ENCODE data around the gene MDFI. TPM values are rescaled to one million over a fixed set of nuclear protein-coding genes. Genes with fewer than 3 reads are reported as not detected.
A peak's percentile ranks its signal among the peaks of the same experiment; 100 is the strongest.

MDFI gene
- polyA plus RNA-seq, 2 of the 4 experiments (the other 2 are of a cell fraction), result 0.06 to 0.30 TPM

DNA sequence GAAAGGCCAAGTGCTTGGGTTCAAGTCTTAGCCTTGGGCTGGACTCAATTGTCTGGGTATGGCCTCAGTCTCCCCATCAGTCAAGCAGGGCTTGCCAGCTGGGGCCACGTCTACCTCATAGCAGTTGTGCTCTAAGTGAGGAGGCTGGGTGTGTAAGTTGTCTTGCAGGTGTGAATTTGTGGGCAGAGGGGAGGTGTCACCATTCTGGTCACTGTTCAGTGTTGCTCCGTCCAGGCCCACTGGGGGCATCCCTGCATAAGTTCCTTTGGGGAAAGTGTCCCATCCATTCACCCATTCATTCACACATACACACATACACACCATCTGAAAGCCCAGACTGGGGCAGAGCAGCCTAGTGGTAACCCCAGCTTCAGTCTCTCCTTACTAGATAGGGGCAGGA, 60.8 kb downstream of the MDFI start:
- POLR2A ChIA-PET, result no interaction called here
- DNase-seq (ENCODE audit: low read depth in 1 of 2, low spot score in 1 of 2) (no peak), ATAC-seq (no peak), FAIRE-seq (no peak)
- CTCF ChIA-PET, result interaction anchor here (0.8 to 1.2 kb wide), 2 partner anchors 15 to 16 kb away, joined by 3 to 4 read pairs; no protein-coding TSS in a partner anchor
- Histone ChIP-seq H3K4me2 (no peak overlapping the region), H3K9me3 (no peaks in the 10 kb centered on the region), H3K4me1 (no peaks in the 10 kb centered on the region), H3K4me3 (no peak overlapping the region), H3K27ac (no peak overlapping the region)
- 92% methylated on average over 2 of the region's 2 CpGs for WGBS (ENCODE audit: missing lambda C conversion rate)
- no peak for TF ChIP-seq CBX2 (IDR thresholded peaks at IDR 0.05; ENCODE audit: borderline replicate concordance, low read depth)
- no peak for TF ChIP-seq ZFP36 (IDR thresholded peaks at IDR 0.05; ENCODE audit: borderline replicate concordance, partially characterized antibody)
- no peak for TF ChIP-seq ZNF302 (CRISPR knock-in tag; IDR thresholded peaks at IDR 0.05)
- no peak for TF ChIP-seq FOSL2 (IDR thresholded peaks at IDR 0.05)
- no peak for TF ChIP-seq FOSL2 (CRISPR knock-in tag; IDR thresholded peaks at IDR 0.05)
- no peak for TF ChIP-seq CEBPB (IDR thresholded peaks at IDR 0.05)
- TF ChIP-seq CBX8 (IDR thresholded peaks at IDR 0.05), result no peak
- TF ChIP-seq TFCP2L1 (CRISPR knock-in tag; IDR thresholded peaks at IDR 0.05), result no peak
- TF ChIP-seq RCOR1 (IDR thresholded peaks at IDR 0.05; ENCODE audit: low read depth, low read length), result no peak
- no peak for TF ChIP-seq FOSB (CRISPR knock-in tag; IDR thresholded peaks at IDR 0.05)
- TF ChIP-seq, protein P1, sequence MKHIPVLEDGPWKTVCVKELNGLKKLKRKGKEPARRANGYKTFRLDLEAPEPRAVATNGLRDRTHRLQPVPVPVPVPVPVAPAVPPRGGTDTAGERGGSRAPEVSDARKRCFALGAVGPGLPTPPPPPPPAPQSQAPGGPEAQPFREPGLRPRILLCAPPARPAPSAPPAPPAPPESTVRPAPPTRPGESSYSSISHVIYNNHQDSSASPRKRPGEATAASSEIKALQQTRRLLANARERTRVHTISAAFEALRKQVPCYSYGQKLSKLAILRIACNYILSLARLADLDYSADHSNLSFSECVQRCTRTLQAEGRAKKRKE (CRISPR knock-in tag; IDR thresholded peaks at IDR 0.05; ENCODE audit: low read depth), result no peak
- no peak for TF ChIP-seq JUNB (IDR thresholded peaks at IDR 0.05)
- no peak for TF ChIP-seq MYC (IDR thresholded peaks at IDR 0.05; ENCODE audit: borderline replicate concordance, low read length)

DNA sequence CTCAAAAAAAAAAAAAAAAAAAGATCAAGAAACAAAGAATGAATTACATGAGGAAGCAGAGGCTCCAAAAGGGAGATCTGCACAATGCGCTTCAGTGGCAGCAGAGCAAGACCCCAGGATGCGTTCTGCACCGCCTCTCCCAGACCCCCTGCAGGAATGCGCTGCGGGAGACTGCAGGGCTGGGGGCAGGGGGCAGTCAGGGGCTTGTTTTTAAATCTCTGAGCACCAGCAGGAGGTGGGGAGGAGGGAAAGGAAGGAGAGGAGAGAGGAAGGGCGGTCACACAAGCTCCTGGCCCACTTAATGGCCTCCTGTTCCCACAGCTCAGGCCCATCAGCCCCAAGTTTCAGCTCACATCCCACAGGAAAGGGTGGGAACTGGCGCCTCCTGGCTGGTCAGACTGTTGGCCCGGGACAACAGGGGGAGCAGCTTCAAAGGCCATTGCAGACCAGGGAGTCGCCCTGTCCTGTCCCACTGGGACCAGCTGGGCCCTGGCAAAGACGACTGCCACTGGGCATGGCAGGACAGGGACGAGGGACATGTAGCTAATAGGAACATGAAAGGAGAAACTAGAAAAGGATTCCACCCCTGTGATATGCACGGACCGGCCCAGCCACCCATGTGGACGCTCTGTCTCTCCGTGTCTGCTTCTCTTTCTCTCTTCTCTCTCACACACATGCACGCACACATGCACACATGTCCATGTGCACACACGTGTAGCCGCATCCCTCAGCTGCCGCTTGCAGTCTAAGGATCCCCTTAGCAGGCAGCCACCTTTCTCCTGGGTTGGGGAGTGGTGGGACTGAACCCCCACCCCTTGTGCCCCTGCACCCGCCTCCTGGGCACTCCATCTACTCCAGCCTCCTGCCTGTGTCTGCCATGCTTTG, 62.4 kb downstream of the MDFI start:
- Histone ChIP-seq H3K4me3 (no peak overlapping the region), H3K27ac (no peak overlapping the region), H3K9me3 (no peaks in the 10 kb centered on the region), H3K4me1 (peaks cover 11% of the 10 kb centered on the region), H3K4me2 (no peak overlapping the region)
- ATAC-seq (peak in 1 of 2 experiments; percentile 58; a peak in 3 of 6 replicates), DNase-seq (ENCODE audit: low read depth in 1 of 2, low spot score in 1 of 2) (no peak), FAIRE-seq (no peak)
- no peak for TF ChIP-seq KDM5A (IDR thresholded peaks at IDR 0.05)
- TF ChIP-seq TP53 (CRISPR knock-in tag; IDR thresholded peaks at IDR 0.05), result no peak
- no peak for TF ChIP-seq JUN (IDR thresholded peaks at IDR 0.05)
- TF ChIP-seq CBX8 (IDR thresholded peaks at IDR 0.05), result no peak
- no peak for TF ChIP-seq CHD4 (IDR thresholded peaks at IDR 0.05; ENCODE audit: borderline replicate concordance)
- no peak for TF ChIP-seq MYC (IDR thresholded peaks at IDR 0.05; ENCODE audit: borderline replicate concordance, low read length)
- no peak for TF ChIP-seq SREBF2 (IDR thresholded peaks at IDR 0.05)
- no peak for TF ChIP-seq BHLHE40 (IDR thresholded peaks at IDR 0.05; ENCODE audit: low read depth, low read length)
- no peak for TF ChIP-seq ZFP36 (IDR thresholded peaks at IDR 0.05; ENCODE audit: borderline replicate concordance, partially characterized antibody)
- no peak for TF ChIP-seq TFCP2L1 (CRISPR knock-in tag; IDR thresholded peaks at IDR 0.05)
- no peak for TF ChIP-seq HEYL (CRISPR knock-in tag; IDR thresholded peaks at IDR 0.05)
- no peak for TF ChIP-seq EHF (CRISPR knock-in tag; IDR thresholded peaks at IDR 0.05)
- no peak for TF ChIP-seq GATA3 (IDR thresholded peaks at IDR 0.05; ENCODE audit: borderline replicate concordance)
- no peak for TF ChIP-seq RNF2 (IDR thresholded peaks at IDR 0.05; ENCODE audit: borderline replicate concordance, low read depth)
- TF ChIP-seq RARB (CRISPR knock-in tag; IDR thresholded peaks at IDR 0.05), result no peak
- TF ChIP-seq FOXS1 (CRISPR knock-in tag; IDR thresholded peaks at IDR 0.05), result no peak
- TF ChIP-seq MAZ (IDR thresholded peaks at IDR 0.05; ENCODE audit: borderline replicate concordance, low read depth, low read length), result no peak
- TF ChIP-seq POLR2AphosphoS2 (conservative IDR thresholded peaks at IDR 0.05; ENCODE audit: low read length), result no peak
- TF ChIP-seq, protein P2, sequence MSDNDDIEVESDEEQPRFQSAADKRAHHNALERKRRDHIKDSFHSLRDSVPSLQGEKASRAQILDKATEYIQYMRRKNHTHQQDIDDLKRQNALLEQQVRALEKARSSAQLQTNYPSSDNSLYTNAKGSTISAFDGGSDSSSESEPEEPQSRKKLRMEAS (IDR thresholded peaks at IDR 0.05), result no peak
- TF ChIP-seq, protein P1 (CRISPR knock-in tag; IDR thresholded peaks at IDR 0.05; ENCODE audit: low read depth), result no peak
- POLR2A ChIA-PET, result no interaction called here
- CTCF ChIA-PET, result interaction anchor here (0.8 to 1.7 kb wide), 5 partner anchors 11 to 332 kb away, joined by 3 to 4 read pairs (median 3); no protein-coding TSS in a partner anchor
- 80% methylated on average over 19 of the region's 20 CpGs for WGBS (ENCODE audit: missing lambda C conversion rate)
